ENCODE data around the gene ANOS1.
"Not testable (repeated sequence)": the region's sequence is repeated elsewhere in the genome, so short reads cannot be mapped to it uniquely, and the experiment has no call there.

Gene ANOS1

DNA sequence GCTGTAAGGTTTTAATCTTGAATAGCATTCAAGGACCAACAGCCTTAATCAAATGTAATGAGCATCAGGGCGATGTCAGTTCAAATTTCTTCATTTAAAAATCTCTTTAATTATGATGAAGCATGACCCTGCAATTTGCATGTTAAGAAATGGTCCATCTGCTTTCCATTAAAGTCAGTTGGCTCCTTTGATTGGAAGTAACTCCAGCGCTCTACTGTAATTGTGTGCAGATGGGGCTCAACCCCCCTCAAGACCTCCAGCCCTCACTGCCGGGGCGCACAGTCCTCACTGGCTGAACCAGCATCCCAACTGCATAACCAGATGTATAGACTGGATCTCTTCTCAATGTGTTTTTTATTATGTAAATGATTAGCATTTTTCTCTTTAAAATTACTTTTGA, 140.4 kb downstream of the ANOS1 start:
- DNase-seq, result no peak

GRCh38 chrX:8586953-8587352, 145.0 kb downstream of the ANOS1 start:
- DNase-seq, result no peak

DNA sequence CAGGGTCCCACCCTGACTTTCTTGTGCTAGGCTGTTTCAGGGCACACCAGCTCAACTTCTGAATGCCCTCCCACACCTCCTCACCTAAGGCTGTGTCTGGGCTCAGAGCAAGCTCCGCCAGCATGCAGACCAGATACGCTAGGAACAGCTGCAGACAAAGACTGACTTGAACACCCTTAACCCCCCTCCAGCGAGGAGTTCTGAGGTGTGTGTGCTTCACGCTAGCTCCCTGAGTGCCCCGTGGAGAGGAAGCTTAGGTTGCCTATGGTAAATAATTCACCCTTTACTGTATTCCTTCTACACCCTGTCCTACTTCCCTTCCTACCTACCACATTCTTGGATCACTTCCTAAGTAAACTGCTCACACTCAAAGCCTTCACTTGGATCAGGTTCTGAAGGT, 152.3 kb downstream of the ANOS1 start:
- no peak for DNase-seq

- DNase-seq, result no peak
Observed at GRCh38 chrX:8576821-8577220, 155.1 kb downstream of the ANOS1 start.

DNA sequence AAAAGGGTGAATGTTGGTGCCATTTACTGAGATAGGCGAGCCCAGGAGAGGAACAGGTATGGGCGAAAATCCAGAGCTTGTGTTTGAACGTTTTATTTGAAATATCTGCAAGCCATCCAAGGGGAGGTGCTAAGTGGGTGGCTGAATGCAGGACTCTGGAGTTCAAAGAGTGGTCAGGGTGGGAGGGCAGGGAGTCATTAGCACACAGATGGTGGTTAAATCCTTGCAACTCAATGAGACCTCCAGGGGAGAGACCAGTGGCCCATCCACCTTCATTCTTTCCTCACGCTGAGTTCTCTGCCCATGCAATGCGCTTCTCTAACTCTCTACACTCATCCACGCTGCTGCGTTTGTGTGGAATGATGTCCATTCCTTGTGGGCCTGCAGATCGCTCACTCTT, 166.2 kb downstream of the ANOS1 start:
- no peak for DNase-seq

DNA sequence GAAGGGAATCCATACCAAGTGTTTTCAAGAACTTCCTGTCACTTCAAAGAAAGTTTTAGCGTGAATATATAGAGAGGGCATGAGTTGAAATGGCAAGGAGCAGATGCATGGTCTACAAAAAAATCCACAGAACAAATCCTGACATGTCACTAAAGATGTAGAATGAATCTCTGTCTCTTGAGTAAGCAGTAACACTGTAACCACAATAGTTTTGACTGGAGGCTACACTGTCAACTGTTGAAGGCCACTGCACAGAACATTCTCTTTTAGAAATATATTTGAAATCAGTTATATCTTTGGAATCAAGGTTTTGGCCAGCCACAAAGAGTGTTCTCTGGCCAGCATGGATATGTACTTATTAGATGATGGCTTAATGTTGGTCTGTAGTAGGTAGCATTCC, 183.5 kb downstream of the ANOS1 start:
- DNase-seq, result no peak

DNA sequence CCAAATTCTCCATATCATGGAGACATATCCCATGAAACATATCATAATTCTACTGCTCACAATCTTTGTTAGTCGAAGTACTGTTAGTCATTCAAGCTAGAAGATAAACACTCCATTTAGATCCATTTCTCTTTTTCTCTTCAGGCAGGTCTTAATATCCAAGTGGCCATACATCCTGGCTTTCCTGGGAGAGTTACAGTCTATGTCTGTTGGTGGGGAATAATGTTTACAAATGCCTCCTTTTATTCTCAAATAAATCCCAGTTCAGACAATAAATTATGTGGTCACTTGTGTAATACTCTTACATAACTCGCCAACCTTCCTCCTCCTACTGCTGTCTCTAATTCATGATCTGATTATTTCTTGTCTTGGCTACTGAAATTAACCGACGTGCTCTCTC, 185.2 kb downstream of the ANOS1 start:
- DNase-seq, result no peak

DNA sequence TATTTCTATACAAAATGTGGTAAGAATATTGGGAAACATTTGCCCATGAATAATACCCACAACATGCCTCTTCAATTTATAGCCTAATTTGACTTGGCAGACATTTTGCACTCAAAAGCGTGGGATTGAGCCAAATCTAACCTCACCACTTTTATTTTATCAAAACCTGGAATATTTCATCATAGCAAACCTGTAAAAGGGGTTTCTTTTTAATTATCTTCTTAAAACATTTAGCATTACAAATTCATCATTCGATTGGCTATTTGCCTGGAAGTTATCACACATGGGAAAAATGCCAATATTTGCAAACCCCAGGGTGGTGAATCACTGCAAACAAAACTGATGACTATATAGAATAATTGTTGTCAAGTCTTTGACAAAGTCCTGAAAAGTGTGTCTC, 211.1 kb downstream of the ANOS1 start:
- no peak for DNase-seq

DNA sequence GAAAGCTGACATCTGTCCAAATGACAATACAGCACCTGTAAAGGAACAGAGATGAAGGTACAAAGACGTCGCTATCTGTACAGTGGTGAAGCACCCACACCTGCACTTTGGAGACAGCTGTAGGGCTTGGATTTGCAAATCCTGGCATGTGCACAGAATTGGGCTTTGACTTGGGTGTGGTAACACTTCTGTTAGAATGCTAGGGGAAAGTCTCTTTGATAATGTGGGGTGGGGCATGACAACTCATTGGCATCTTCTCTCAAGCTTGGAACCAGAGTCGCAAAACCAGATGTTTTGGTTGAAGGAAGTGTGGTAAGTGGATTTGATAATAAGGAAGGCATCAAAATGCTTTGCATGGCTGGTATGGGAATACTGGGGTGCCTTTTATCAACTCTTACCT, 211.8 kb downstream of the ANOS1 start:
- DNase-seq, result no peak

- DNase-seq, result no peak
Observed at GRCh38 chrX:8504451-8504850, 227.5 kb downstream of the ANOS1 start.

DNA sequence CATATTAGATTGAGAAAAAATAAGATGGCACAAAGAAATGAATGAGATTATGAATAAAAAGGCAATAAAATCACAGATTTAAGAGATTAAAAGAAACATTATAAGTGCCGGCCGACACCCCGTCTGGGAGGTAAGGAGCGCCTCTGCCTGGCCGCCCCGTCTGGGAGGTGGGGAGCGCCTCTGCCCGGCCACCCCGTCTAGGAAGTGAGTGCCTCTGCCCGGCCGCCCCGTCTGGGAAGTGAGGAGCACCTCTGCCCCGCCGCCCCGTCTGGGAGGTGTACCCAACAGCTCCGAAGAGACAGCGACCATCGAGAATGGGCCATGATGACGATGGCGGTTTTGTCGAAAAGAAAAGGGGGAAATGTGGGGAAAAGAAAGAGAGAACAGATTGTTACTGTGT, 229.8 kb downstream of the ANOS1 start:
- not testable (repeated sequence) for DNase-seq

DNA sequence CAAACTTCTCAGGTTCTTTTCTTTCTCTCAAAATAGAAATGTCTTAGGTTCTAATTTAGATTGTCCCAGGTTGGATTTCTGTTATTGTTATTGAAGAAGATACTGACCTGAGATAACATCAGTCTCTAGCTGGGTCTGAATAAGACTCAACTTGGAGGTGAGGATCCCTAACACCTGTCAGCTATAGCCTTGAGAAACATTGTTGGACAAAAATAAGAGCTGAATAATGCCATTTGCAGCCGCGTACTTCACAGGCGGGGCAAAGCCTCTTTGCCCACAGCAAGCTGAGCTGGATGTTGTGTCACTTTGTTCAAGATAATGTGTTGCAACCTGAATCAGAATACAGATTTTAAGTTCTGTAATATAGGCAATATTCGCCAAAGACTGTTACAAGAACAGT, 231.7 kb downstream of the ANOS1 start:
- DNase-seq, result no peak

DNA sequence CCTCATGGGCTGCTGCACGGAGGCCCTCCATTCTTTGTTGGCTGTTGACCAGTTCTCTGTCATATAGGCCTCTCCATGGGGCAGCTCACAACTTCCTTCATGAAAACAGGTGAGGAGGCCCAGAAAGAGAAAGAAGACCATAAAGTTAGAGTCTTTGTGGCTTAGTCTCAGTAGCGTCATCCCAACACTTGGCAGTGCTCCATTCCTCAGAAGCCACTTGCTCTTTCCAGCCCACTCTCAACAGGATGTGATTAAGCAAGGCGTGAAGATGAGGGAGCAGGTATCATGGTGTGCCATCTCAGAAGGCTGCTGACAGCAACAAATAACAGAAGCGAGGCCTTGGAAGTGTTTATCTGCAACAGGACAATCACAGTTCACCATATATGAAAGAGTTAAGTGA, 236.9 kb downstream of the ANOS1 start:
- DNase-seq, result not testable (repeated sequence)

- no peak for DNase-seq
Observed at GRCh38 chrX:8484360-8484949, 247.5 kb downstream of the ANOS1 start.

All from stimulated activated naive CD4-positive, alpha-beta T cell (primary cell).